ENCODE data around the gene CXCL12. TPM values are rescaled to one million over a fixed set of nuclear protein-coding genes. Genes with fewer than 3 reads are reported as not detected.

CXCL12 gene
- polyA plus RNA-seq, 1 of the 3 experiments (the other 2 are of a cell fraction): 4.7 TPM

- Histone ChIP-seq H3K9ac (no peak overlapping the region), H3K4me2 (no peak overlapping the region), H3K9me3 (no peaks in the 10 kb centered on the region), H3F3A (replicated peaks; ENCODE audit: insufficient read depth) (no peaks in the 10 kb centered on the region), H3K4me1 (ENCODE audit: control insufficient read depth in 1 of 2, insufficient read depth in 2 of 2, low read depth in 1 of 2, low read length in 1 of 2) (no peaks in the 10 kb centered on the region; a peak in 1 of 4 replicates), H3K9me2 (no peaks in the 10 kb centered on the region), H3K36me3 (replicated peaks in 1 of 2; ENCODE audit: control insufficient read depth in 1 of 2, insufficient read depth in 2 of 2, low read length in 1 of 2) (no peaks in the 10 kb centered on the region), H3K4me3 (ENCODE audit: low read depth in 2 of 2, low read length in 1 of 2) (no peak overlapping the region), H3K79me2 (ENCODE audit: insufficient read depth) (no peaks in the 10 kb centered on the region), H4K20me1 (ENCODE audit: insufficient read depth) (no peaks in the 10 kb centered on the region), H3K27ac (ENCODE audit: low read depth in 2 of 2, low read length in 1 of 2) (no peak overlapping the region), H3K27me3 (ENCODE audit: insufficient read depth) (no peaks in the 10 kb centered on the region), H2AFZ (ENCODE audit: low read depth) (no peak overlapping the region)
- POLR2A ChIA-PET: no interaction called here
- WGBS (ENCODE audit: low lambda C conversion rate): 35% methylated on average over 4 of the region's 4 CpGs
- TF ChIP-seq POLR2AphosphoS5 (IDR thresholded peaks at IDR 0.05; ENCODE audit: low read depth, low read length) (no peak), FOXJ3 (CRISPR knock-in tag; IDR thresholded peaks at IDR 0.05) (no peak), NRF1 (IDR thresholded peaks at IDR 0.05; ENCODE audit: low read depth, low read length) (no peak), TEAD4 (IDR thresholded peaks at IDR 0.05; ENCODE audit: borderline replicate concordance, insufficient read depth) (no peak), RFX5 (IDR thresholded peaks at IDR 0.05; ENCODE audit: low read length) (no peak), REST (IDR thresholded peaks at IDR 0.05; ENCODE audit: low read depth, low read length) (no peak), EZH2phosphoT487 (IDR thresholded peaks at IDR 0.05; ENCODE audit: borderline replicate concordance, low read depth) (no peak), MEF2A (IDR thresholded peaks at IDR 0.05; ENCODE audit: borderline replicate concordance, low read depth) (no peak), JUND (IDR thresholded peaks at IDR 0.05) (no peak), YY1 (IDR thresholded peaks at IDR 0.05; ENCODE audit: low read depth) (no peak), USF1 (IDR thresholded peaks at IDR 0.05; ENCODE audit: borderline replicate concordance, low read depth) (no peak), RAD21 (IDR thresholded peaks at IDR 0.05; ENCODE audit: low read length) (no peak)
- TF ChIP-seq, protein P1, sequence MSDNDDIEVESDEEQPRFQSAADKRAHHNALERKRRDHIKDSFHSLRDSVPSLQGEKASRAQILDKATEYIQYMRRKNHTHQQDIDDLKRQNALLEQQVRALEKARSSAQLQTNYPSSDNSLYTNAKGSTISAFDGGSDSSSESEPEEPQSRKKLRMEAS (IDR thresholded peaks at IDR 0.05; ENCODE audit: low read depth): no peak
- TF ChIP-seq, protein P2, sequence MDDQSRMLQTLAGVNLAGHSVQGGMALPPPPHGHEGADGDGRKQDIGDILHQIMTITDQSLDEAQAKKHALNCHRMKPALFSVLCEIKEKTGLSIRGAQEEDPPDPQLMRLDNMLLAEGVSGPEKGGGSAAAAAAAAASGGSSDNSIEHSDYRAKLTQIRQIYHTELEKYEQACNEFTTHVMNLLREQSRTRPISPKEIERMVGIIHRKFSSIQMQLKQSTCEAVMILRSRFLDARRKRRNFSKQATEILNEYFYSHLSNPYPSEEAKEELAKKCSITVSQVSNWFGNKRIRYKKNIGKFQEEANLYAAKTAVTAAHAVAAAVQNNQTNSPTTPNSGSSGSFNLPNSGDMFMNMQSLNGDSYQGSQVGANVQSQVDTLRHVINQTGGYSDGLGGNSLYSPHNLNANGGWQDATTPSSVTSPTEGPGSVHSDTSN (IDR thresholded peaks at IDR 0.05): no peak
- TF ChIP-seq, protein P3, sequence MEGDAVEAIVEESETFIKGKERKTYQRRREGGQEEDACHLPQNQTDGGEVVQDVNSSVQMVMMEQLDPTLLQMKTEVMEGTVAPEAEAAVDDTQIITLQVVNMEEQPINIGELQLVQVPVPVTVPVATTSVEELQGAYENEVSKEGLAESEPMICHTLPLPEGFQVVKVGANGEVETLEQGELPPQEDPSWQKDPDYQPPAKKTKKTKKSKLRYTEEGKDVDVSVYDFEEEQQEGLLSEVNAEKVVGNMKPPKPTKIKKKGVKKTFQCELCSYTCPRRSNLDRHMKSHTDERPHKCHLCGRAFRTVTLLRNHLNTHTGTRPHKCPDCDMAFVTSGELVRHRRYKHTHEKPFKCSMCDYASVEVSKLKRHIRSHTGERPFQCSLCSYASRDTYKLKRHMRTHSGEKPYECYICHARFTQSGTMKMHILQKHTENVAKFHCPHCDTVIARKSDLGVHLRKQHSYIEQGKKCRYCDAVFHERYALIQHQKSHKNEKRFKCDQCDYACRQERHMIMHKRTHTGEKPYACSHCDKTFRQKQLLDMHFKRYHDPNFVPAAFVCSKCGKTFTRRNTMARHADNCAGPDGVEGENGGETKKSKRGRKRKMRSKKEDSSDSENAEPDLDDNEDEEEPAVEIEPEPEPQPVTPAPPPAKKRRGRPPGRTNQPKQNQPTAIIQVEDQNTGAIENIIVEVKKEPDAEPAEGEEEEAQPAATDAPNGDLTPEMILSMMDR (IDR thresholded peaks at IDR 0.05): no peak
- no peak for DNase-seq
- CTCF ChIA-PET: interaction anchor here (1.6 kb wide), 1 partner anchor 663 kb away, joined by 4 read pairs; no protein-coding TSS in a partner anchor
Observed at GRCh38 chr10:44353128-44353390, 31.8 kb downstream of the CXCL12 start.
